HG03439 (cell line): Measurements from ENCODE around the gene MDGA2.
"Not testable (repeated sequence)": the region's sequence is repeated elsewhere in the genome, so short reads cannot be mapped to it uniquely, and the experiment has no call there.

Experiments used
- ATAC-seq: cut with Tn5 transposase; IDR thresholded peaks from one replicate; pipeline ENCODE4 v1.9.1; 2021; ENCODE audit warnings: mild to moderate bottlenecking, moderate library complexity; ENCODE audit not compliant: unreplicated experiment

MDGA2 gene

GRCh38 chr14:47624126-47624525 lies 51.3 kb downstream of the MDGA2 start:
- not testable (repeated sequence) for ATAC-seq

- no peak for ATAC-seq
Measured at GRCh38 chr14:47619392-47619791, 56.0 kb downstream of the MDGA2 start.

GRCh38 chr14:47606566-47606965 lies 68.8 kb downstream of the MDGA2 start:
- no peak for ATAC-seq

- no peak for ATAC-seq
Measured at GRCh38 chr14:47596860-47597259, 78.5 kb downstream of the MDGA2 start.

GRCh38 chr14:47596232-47596631 lies 79.2 kb downstream of the MDGA2 start:
- ATAC-seq, result peak; percentile 92

GRCh38 chr14:47595552-47595951 lies 79.9 kb downstream of the MDGA2 start:
- ATAC-seq, result no peak

- ATAC-seq, result no peak
Measured at GRCh38 chr14:47590767-47591495, 84.5 kb downstream of the MDGA2 start.

GRCh38 chr14:47585447-47585846 lies 90.0 kb downstream of the MDGA2 start:
- no peak for ATAC-seq

- no peak for ATAC-seq
Measured at GRCh38 chr14:47567273-47567672, 108.1 kb downstream of the MDGA2 start.

GRCh38 chr14:47557894-47558293 lies 117.5 kb downstream of the MDGA2 start:
- ATAC-seq, result no peak

- ATAC-seq, result no peak
Measured at GRCh38 chr14:47555333-47555732, 120.1 kb downstream of the MDGA2 start.

- no peak for ATAC-seq
Measured at GRCh38 chr14:47549886-47550285, 125.5 kb downstream of the MDGA2 start.

GRCh38 chr14:47543459-47543858 lies 131.9 kb downstream of the MDGA2 start:
- no peak for ATAC-seq

GRCh38 chr14:47541662-47542061 lies 133.7 kb downstream of the MDGA2 start:
- ATAC-seq, result no peak

GRCh38 chr14:47539031-47539461 lies 136.4 kb downstream of the MDGA2 start:
- ATAC-seq, result no peak

GRCh38 chr14:47536341-47536740 lies 139.1 kb downstream of the MDGA2 start:
- no peak for ATAC-seq

GRCh38 chr14:47526591-47527244 lies 148.7 kb downstream of the MDGA2 start:
- no peak for ATAC-seq

GRCh38 chr14:47524524-47524923 lies 150.9 kb downstream of the MDGA2 start:
- ATAC-seq, result no peak

GRCh38 chr14:47520382-47520781 lies 155.0 kb downstream of the MDGA2 start:
- no peak for ATAC-seq

- ATAC-seq, result no peak
Measured at GRCh38 chr14:47511829-47512228, 163.6 kb downstream of the MDGA2 start.

- no peak for ATAC-seq
Measured at GRCh38 chr14:47509957-47510356, 165.4 kb downstream of the MDGA2 start.

- no peak for ATAC-seq
Measured at GRCh38 chr14:47507861-47508260, 167.5 kb downstream of the MDGA2 start.
